Stimulated activated CD4-positive, alpha-beta T cell treated with anti-CD3 and anti-CD28 coated beads, Interleukin-2, amount 100 ng/mL, for 24 hours (primary cell): ENCODE results near the gene ZGRF1.
"Not testable (repeated sequence)": the region's sequence is repeated elsewhere in the genome, so short reads cannot be mapped to it uniquely, and the experiment has no call there.

ENCODE experiments used
- DNase-seq, 2 donors: peaks; one replicate each; pipeline ENCODE4 v3.0.0-alpha.2; 2020

ZGRF1 gene

GRCh38 chr4:112516066-112516470 is 120.6 kb downstream of the ZGRF1 start, which contains the start of gene NEUROG2:
Gene NEUROG2, minus strand, starts transcription at chr4:112516180. Its CDS starts 705 bp downstream, at chr4:112515475.
- DNase-seq: no peak

- DNase-seq: peak; percentile 41 to 49
Measured at GRCh38 chr4:112515198-112516065, 121.3 kb downstream of the ZGRF1 start.

GRCh38 chr4:112514647-112515197 is 122.0 kb downstream of the ZGRF1 start:
- DNase-seq: peak in 1 of 2 donors; percentile 10

GRCh38 chr4:112513971-112514646 is 122.6 kb downstream of the ZGRF1 start:
- no peak for DNase-seq

GRCh38 chr4:112511803-112512118 is 124.9 kb downstream of the ZGRF1 start:
- no peak for DNase-seq

GRCh38 chr4:112511093-112511802 is 125.5 kb downstream of the ZGRF1 start:
- no peak for DNase-seq

GRCh38 chr4:112510291-112511092 is 126.2 kb downstream of the ZGRF1 start:
- no peak for DNase-seq

GRCh38 chr4:112509243-112510141 is 127.2 kb downstream of the ZGRF1 start:
- DNase-seq: peak in 1 of 2 donors; percentile 6

GRCh38 chr4:112508356-112508755 is 128.4 kb downstream of the ZGRF1 start:
- no peak for DNase-seq

- no peak for DNase-seq
Measured at GRCh38 chr4:112504807-112505206, 131.9 kb downstream of the ZGRF1 start.

- DNase-seq: no peak
Measured at GRCh38 chr4:112502871-112503270, 133.8 kb downstream of the ZGRF1 start.

GRCh38 chr4:112492321-112492720 is 144.4 kb downstream of the ZGRF1 start:
- DNase-seq: no peak

GRCh38 chr4:112490808-112491207 is 145.9 kb downstream of the ZGRF1 start:
- DNase-seq: not testable (repeated sequence)
